ENCODE measurements around the gene MMP17. TPM values are rescaled to one million over a fixed set of nuclear protein-coding genes. Genes with fewer than 3 reads are reported as not detected.
A peak's percentile ranks its signal among the peaks of the same experiment; 100 is the strongest.

MMP17 gene
- polyA plus RNA-seq, 1 donor from 2014 or later = 79.0 TPM

DNA sequence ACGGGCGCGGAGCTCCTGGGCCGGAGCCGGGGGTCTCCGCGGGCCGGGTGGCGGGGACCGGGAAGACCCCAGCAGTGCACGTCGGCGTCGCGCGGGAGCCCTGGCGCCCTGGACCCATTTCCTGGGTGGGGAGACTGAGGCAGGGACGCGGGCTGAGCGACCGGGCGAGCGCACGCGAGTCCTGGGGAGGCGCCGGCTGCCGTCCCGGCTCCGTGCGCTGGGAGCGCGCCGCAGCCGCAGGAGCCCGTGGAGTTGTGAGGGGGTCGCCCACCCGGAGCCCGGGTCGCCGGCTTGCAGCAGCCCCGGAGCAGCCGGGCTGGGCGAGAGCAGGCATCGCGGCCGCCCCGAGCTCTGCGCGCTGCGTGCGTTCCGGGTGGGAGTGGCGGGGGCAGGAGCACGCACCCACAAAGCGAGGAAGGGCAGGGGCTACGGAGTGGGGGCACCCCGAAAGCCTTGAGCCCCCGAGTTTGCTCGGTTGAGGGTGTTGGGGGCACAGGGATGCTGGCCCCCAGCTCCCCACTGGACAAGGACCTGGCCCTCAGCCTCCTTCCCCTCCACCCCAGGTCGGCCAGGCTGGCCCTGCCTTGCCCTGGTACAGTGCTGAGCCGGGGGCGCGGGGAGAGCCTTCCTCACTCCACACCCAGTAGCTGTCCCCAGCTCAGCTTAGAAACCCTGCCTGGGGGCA lies 620 bp downstream of the MMP17 start:
- Histone ChIP-seq H3K4me3 (ENCODE audit: low read length) (peak overlapping the region; percentile 82), H3K36me3 (ENCODE audit: insufficient read depth, low read length) (no peaks in the 10 kb centered on the region), H2AFZ (ENCODE audit: low read depth, low read length) (no peak overlapping the region), H3K9ac (ENCODE audit: low read length) (peak overlapping the region; percentile 75), H3K27ac (ENCODE audit: low read length) (no peak overlapping the region), H3K9me2 (ENCODE audit: insufficient read depth, low read length) (no peaks in the 10 kb centered on the region), H3F3A (ENCODE audit: insufficient read depth, low read length, poor library complexity, severe bottlenecking) (no peaks in the 10 kb centered on the region), H3K9me3 (ENCODE audit: low read length) (no peaks in the 10 kb centered on the region), H4K20me1 (ENCODE audit: insufficient read depth) (no peaks in the 10 kb centered on the region), H3K79me2 (replicated peaks; ENCODE audit: insufficient read depth, low read length) (peaks cover 7% of the 10 kb centered on the region), H3K4me2 (ENCODE audit: low read length) (peak overlapping the region; percentile 86), H3K27me3 (ENCODE audit: insufficient read depth, low read depth, low read length) (no peaks in the 10 kb centered on the region)
- TF ChIP-seq EZH2 (IDR thresholded peaks at IDR 0.05; ENCODE audit: borderline replicate concordance, insufficient read depth, low read length, poor library complexity, severe bottlenecking) = no peak
- TF ChIP-seq TAF1 (IDR thresholded peaks at IDR 0.05; ENCODE audit: low read depth) = no peak
- no peak for TF ChIP-seq EP300 (conservative IDR thresholded peaks at IDR 0.05; ENCODE audit: poor library complexity, severe bottlenecking)
- TF ChIP-seq POLR2AphosphoS5 (IDR thresholded peaks at IDR 0.05) = no peak
- TF ChIP-seq REST (IDR thresholded peaks at IDR 0.05; ENCODE audit: borderline replicate concordance) = no peak
- TF ChIP-seq RAD21 (conservative IDR thresholded peaks at IDR 0.05) = peak; percentile 16
- TF ChIP-seq, protein P1, sequence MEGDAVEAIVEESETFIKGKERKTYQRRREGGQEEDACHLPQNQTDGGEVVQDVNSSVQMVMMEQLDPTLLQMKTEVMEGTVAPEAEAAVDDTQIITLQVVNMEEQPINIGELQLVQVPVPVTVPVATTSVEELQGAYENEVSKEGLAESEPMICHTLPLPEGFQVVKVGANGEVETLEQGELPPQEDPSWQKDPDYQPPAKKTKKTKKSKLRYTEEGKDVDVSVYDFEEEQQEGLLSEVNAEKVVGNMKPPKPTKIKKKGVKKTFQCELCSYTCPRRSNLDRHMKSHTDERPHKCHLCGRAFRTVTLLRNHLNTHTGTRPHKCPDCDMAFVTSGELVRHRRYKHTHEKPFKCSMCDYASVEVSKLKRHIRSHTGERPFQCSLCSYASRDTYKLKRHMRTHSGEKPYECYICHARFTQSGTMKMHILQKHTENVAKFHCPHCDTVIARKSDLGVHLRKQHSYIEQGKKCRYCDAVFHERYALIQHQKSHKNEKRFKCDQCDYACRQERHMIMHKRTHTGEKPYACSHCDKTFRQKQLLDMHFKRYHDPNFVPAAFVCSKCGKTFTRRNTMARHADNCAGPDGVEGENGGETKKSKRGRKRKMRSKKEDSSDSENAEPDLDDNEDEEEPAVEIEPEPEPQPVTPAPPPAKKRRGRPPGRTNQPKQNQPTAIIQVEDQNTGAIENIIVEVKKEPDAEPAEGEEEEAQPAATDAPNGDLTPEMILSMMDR (IDR thresholded peaks at IDR 0.05; ENCODE audit: poor library complexity, severe bottlenecking) = peak; percentile 7
- peak; percentile 41 for TF ChIP-seq MXI1 (conservative IDR thresholded peaks at IDR 0.05; ENCODE audit: poor library complexity, severe bottlenecking)
- no peak for TF ChIP-seq SMC3 (conservative IDR thresholded peaks at IDR 0.05; ENCODE audit: poor library complexity)

DNA sequence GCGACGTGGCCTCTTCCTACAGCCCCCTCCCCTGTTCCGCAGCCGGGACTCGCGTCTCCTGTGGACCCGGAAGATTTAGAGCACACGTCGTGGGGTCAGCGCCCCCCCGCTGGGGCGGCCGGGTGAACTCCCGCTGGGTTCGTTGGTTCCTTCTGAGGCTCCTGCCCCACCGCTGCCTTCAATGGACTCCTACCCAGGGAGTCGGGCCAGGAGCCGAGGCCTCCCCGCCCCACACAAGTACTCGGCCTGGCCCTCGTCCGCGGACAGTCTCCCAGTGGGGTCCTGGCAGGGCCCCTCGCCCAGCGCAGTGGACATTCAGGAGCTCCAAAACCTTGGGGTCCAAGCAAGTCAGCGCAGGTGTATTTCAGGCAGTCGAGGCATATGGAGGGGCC lies 1.2 kb downstream of the MMP17 start:
- Histone ChIP-seq H3K27ac (ENCODE audit: low read length) (no peak overlapping the region), H3K9me2 (ENCODE audit: insufficient read depth, low read length) (no peaks in the 10 kb centered on the region), H3K79me2 (replicated peaks; ENCODE audit: insufficient read depth, low read length) (peaks cover 9% of the 10 kb centered on the region), H3F3A (ENCODE audit: insufficient read depth, low read length, poor library complexity, severe bottlenecking) (no peaks in the 10 kb centered on the region), H3K4me2 (ENCODE audit: low read length) (peak overlapping the region; percentile 86), H3K9me3 (ENCODE audit: low read length) (no peaks in the 10 kb centered on the region), H3K27me3 (ENCODE audit: insufficient read depth, low read depth, low read length) (no peaks in the 10 kb centered on the region), H3K36me3 (ENCODE audit: insufficient read depth, low read length) (no peaks in the 10 kb centered on the region), H4K20me1 (ENCODE audit: insufficient read depth) (no peaks in the 10 kb centered on the region), H3K4me3 (ENCODE audit: low read length) (peak overlapping the region; percentile 82), H3K9ac (ENCODE audit: low read length) (peak overlapping the region; percentile 75), H2AFZ (ENCODE audit: low read depth, low read length) (no peak overlapping the region)
- TF ChIP-seq MXI1 (conservative IDR thresholded peaks at IDR 0.05; ENCODE audit: poor library complexity, severe bottlenecking) (no peak), EZH2 (IDR thresholded peaks at IDR 0.05; ENCODE audit: borderline replicate concordance, insufficient read depth, low read length, poor library complexity, severe bottlenecking) (no peak), SMC3 (conservative IDR thresholded peaks at IDR 0.05; ENCODE audit: poor library complexity) (no peak), POLR2AphosphoS5 (IDR thresholded peaks at IDR 0.05) (no peak), RAD21 (conservative IDR thresholded peaks at IDR 0.05) (no peak), EP300 (conservative IDR thresholded peaks at IDR 0.05; ENCODE audit: poor library complexity, severe bottlenecking) (no peak), REST (IDR thresholded peaks at IDR 0.05; ENCODE audit: borderline replicate concordance) (no peak), TAF1 (IDR thresholded peaks at IDR 0.05; ENCODE audit: low read depth) (no peak)
- TF ChIP-seq, protein P1 (IDR thresholded peaks at IDR 0.05; ENCODE audit: poor library complexity, severe bottlenecking) = no peak

Measured in neural cell (in vitro differentiated cells).